SJCRH30 (cell line): ENCODE measurements around the gene ATP9B. TPM values are rescaled to one million over a fixed set of nuclear protein-coding genes. Genes with fewer than 3 reads are reported as not detected.
"Not testable (repeated sequence)": the region's sequence is repeated elsewhere in the genome, so short reads cannot be mapped to it uniquely, and the experiment has no call there.

Experiments used
- DNase-seq, 2 experiments: peaks; one replicate each; pipeline ENCODE4 v3.0.0-alpha.2; 2015 to 2020
- H3K27ac ChIP-seq: fragments of 250-450 bp; sonication (Bioruptor Pico); 2 replicates; pipeline ENCODE4 v1.5.1; 2020; ENCODE audit warnings: mild to moderate bottlenecking, moderate library complexity
- H3K27me3 ChIP-seq: fragments of 250-450 bp; sonication (Bioruptor Pico); 2 replicates; pipeline ENCODE4 v1.5.1; 2020; ENCODE audit warnings: mild to moderate bottlenecking, moderate library complexity
- H3K36me3 ChIP-seq: fragments of 250-450 bp; sonication (Bioruptor Pico); 2 replicates; pipeline ENCODE4 v1.5.1; 2020; ENCODE audit warnings: mild to moderate bottlenecking, moderate library complexity
- H3K4me1 ChIP-seq: fragments of 250-450 bp; sonication (Bioruptor Pico); 2 replicates; pipeline ENCODE4 v1.5.1; 2020; ENCODE audit warnings: mild to moderate bottlenecking, moderate library complexity
- H3K4me3 ChIP-seq: fragments of 250-450 bp; sonication (Bioruptor Pico); 2 replicates; pipeline ENCODE4 v1.5.1; 2020; ENCODE audit warnings: mild to moderate bottlenecking, moderate library complexity
- H3K9me3 ChIP-seq: fragments of 250-450 bp; sonication (Bioruptor Pico); replicated peaks from 2 replicates; pipeline ENCODE4 v1.5.1; 2020; ENCODE audit warnings: mild to moderate bottlenecking, moderate library complexity
- total RNA-seq: library from RNA; depleted of rRNA; stranded (reverse); fragments of >200 nt; shearing (Covaris generic); gene quantifications from 2 replicates; pipeline ENCODE4 v1.2.3, GENCODE V29; 2014

The ATP9B gene
- total RNA-seq, 1 experiment from 2014 or later = 10.0 TPM

DNA sequence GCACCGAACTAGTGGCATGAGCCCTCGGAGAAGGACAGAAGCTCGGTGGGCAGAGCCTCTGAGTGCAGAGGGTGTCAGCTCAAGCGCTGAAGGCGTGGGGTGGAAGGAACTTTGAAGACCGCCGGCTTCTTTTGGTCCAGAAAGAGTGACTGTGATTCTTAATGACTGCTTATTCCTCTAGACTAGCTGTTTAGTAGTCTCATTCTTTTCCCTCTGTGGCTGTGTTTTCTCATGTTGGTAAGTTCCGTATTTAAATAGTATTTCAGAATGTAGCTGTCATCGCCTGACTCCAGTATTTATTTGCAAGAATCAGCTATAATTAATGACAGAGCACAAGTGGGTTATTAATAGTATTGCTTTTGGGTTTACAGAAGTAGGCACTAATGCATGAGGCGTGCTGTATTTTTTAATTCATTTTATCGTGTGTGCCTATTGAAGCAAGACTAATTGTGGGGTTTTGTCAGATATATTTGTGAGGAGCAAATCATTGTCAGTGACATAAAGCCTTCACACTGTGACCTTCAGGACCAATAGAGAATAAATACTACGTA is 245.7 kb downstream of the ATP9B start:
- Histone ChIP-seq H3K4me1 (no peaks in the 10 kb centered on the region), H3K9me3 (no peaks in the 10 kb centered on the region), H3K36me3 (no peaks in the 10 kb centered on the region), H3K27me3 (no peaks in the 10 kb centered on the region), H3K27ac (no peak overlapping the region), H3K4me3 (no peak overlapping the region)
- DNase-seq = no peak

DNA sequence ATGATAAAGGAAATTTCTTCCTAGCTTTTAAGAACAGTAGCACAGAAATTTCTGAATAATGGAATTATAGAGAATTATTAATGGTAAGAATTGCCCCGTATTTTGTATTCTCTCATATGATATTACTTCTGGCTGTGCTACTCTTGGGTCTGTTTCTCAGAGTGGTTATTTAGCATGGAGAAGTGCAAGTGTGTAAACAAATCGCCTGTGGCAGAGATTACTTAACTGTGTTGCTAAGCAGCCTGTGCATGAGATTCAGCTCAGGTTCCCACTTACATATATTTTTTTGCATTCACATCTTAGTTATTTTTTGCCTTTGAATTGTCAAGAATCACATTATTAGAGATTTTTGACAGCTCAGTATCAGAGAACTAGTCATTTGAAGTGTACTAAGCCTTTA is 246.4 kb downstream of the ATP9B start:
- Histone ChIP-seq H3K36me3 (no peaks in the 10 kb centered on the region), H3K4me3 (no peak overlapping the region), H3K9me3 (no peaks in the 10 kb centered on the region), H3K27ac (no peak overlapping the region), H3K27me3 (no peaks in the 10 kb centered on the region), H3K4me1 (no peaks in the 10 kb centered on the region)
- no peak for DNase-seq

DNA sequence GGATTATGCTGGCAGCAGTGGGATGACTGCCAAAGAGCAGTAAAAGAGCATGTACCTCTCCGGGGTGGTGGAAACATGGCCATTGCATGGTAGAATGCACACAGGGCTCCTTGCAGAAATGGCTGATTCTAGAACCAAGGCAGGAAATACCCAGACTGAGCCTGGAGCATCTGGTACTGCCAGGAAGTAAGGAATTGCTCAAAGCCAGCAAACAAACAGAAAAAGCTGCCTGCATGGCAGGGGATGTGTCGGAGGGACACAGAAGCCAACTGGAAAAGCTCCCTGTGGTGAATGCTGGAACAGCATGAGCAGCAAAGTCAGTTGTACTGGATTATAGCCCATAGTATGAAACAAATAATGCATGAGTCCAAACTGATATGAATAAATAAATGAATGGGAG is 248.5 kb downstream of the ATP9B start:
- H3K4me1 ChIP-seq = no peaks in the 10 kb centered on the region
- no peak overlapping the region for H3K27ac ChIP-seq
- H3K4me3 ChIP-seq = no peak overlapping the region
- DNase-seq = no peak
- H3K27me3 ChIP-seq = no peaks in the 10 kb centered on the region
- no peaks in the 10 kb centered on the region for H3K36me3 ChIP-seq
- H3K9me3 ChIP-seq = no peaks in the 10 kb centered on the region

DNA sequence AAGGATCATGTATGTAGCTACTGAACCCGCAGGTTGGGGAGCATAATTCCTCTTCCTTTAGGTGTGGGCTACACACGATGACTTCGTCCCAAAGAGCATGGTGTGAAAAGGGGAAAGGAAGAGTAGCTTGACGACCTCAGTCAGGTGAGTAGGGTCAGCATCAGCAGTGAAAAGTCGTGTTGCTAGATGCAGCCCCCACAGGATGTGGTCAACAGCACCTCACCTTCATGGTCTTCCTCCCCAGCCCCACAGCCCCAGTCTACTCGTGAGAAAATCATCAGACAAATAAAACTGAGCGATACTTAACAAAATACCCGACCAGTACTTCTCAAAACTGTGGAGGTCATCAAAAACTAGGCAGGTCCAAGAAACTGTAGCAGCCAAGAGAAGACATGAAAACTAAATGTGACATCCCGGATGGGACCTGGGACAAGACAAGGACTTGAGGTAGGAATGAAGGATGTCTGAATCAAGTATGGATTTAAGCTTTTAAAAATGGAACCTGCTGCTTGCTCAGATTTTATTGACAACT is 249.0 kb downstream of the ATP9B start:
- no peak for DNase-seq
- H3K9me3 ChIP-seq = no peaks in the 10 kb centered on the region
- H3K36me3 ChIP-seq = no peaks in the 10 kb centered on the region
- no peak overlapping the region for H3K27ac ChIP-seq
- H3K27me3 ChIP-seq = no peaks in the 10 kb centered on the region
- no peaks in the 10 kb centered on the region for H3K4me1 ChIP-seq
- H3K4me3 ChIP-seq = no peak overlapping the region

DNA sequence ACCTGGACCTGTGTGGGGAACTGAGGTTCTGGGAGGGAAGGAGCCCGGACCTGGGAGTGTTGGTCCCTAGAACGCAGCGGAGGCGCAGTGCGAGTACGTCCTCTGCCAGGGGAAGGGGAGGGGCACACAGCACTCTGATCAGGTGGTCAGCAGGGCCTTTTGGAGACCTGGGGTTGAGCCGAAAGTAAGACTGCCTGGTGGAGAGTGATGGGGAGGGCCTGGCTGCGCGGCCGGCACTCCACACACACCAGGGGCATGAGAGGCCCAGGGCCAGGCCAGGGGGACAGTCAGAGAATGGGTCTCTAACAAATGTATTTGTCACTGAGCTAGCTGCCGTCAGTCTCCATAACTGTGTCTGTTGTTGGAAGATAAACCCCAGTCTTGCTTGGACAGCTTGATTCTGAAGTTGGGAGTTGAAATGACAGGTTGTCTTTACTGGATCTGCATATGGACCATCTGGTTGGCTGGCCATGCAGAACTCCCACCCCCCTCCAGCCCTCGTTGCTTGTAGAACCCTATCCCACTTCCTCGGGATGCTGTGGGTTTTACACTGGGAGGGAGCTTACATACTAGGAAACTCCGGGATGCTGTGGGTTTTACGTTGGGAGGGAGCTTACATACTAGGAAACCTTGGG is 251.1 kb downstream of the ATP9B start:
- no peaks in the 10 kb centered on the region for H3K36me3 ChIP-seq
- no peaks in the 10 kb centered on the region for H3K9me3 ChIP-seq
- H3K4me3 ChIP-seq = no peak overlapping the region
- DNase-seq = no peak
- H3K27me3 ChIP-seq = no peaks in the 10 kb centered on the region
- no peaks in the 10 kb centered on the region for H3K4me1 ChIP-seq
- no peak overlapping the region for H3K27ac ChIP-seq

DNA sequence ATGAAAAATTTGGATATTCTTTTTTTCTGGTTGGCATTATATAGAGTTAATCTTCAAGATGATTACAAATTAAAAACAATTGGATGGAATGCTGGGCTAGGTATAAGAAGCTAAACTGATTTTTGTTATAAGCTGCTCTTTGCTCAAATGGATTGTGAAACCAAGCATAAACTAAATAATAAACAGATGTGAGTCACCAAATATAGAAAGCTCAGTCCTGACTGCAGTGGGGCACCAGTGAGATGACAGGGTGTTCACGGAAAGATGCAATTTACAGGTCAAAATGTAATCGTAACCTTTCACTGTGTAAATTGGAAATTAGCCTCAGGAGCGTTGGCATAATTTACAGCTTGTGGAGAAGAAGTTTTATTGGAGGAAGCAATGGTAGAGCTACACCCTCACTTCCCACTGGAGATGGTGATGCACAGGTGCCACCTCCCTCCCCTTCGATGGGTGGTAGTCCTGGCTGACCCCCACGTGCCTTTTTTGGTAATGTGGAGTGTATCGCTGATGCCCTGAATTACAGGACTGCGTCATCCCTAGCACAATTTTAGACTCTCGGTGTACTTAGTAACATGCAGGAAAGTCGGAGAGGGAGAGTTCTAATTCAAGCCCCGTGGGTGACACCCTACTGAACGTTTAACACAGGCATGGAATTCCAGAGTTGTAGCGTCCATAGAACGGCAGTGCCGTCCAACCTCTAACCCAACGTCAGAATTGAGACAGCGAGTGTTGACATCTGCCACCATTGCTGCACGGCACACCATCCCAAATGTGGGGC is 252.6 kb downstream of the ATP9B start:
- H3K27ac ChIP-seq = no peak overlapping the region
- H3K4me1 ChIP-seq = no peaks in the 10 kb centered on the region
- H3K4me3 ChIP-seq = no peak overlapping the region
- H3K27me3 ChIP-seq = no peaks in the 10 kb centered on the region
- H3K9me3 ChIP-seq = no peaks in the 10 kb centered on the region
- H3K36me3 ChIP-seq = no peaks in the 10 kb centered on the region
- no peak for DNase-seq

DNA sequence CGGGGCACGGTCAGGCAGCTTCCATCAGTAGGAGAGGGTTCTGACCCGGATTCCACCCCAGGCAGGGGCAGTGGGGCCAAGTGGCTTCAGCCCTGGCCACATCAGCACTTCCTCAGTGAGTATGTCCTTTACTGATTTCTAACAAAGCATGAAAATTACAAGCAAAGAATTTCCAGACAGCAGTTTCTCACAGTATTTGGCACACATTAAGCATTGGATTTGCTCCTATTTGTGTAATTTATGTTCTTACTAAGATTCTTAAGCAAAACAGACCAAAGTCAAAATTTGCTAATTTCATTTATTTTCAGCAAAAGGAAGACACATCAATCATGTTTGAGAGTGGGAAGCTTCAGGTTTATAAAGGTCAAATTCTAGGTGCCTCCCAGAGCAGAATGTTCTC is 253.2 kb downstream of the ATP9B start:
- no peaks in the 10 kb centered on the region for H3K36me3 ChIP-seq
- no peak for DNase-seq
- no peaks in the 10 kb centered on the region for H3K4me1 ChIP-seq
- H3K27ac ChIP-seq = no peak overlapping the region
- H3K9me3 ChIP-seq = no peaks in the 10 kb centered on the region
- no peaks in the 10 kb centered on the region for H3K27me3 ChIP-seq
- no peak overlapping the region for H3K4me3 ChIP-seq

DNA sequence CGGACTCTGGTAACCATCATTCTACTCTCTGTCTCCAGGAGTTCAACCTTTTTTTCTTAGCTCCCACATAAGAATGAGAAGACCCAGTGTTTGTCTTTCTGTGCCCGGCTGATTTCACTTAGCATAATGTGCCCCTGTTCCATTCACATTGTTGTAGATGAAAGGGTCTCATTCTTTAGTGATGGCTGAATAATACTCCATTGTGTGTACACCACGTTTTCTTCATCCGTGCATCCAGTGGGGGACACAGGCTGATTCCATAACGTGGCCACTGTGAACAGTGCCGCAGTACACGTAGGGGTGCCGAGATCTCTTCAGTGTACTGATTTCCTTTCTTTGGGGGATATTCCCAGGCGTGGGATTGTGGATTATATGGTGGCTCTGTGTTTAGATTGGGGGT is 254.3 kb downstream of the ATP9B start:
- H3K9me3 ChIP-seq = no peaks in the 10 kb centered on the region
- no peaks in the 10 kb centered on the region for H3K36me3 ChIP-seq
- no peak overlapping the region for H3K4me3 ChIP-seq
- no peak for DNase-seq
- no peak overlapping the region for H3K27ac ChIP-seq
- no peaks in the 10 kb centered on the region for H3K27me3 ChIP-seq
- no peaks in the 10 kb centered on the region for H3K4me1 ChIP-seq

DNA sequence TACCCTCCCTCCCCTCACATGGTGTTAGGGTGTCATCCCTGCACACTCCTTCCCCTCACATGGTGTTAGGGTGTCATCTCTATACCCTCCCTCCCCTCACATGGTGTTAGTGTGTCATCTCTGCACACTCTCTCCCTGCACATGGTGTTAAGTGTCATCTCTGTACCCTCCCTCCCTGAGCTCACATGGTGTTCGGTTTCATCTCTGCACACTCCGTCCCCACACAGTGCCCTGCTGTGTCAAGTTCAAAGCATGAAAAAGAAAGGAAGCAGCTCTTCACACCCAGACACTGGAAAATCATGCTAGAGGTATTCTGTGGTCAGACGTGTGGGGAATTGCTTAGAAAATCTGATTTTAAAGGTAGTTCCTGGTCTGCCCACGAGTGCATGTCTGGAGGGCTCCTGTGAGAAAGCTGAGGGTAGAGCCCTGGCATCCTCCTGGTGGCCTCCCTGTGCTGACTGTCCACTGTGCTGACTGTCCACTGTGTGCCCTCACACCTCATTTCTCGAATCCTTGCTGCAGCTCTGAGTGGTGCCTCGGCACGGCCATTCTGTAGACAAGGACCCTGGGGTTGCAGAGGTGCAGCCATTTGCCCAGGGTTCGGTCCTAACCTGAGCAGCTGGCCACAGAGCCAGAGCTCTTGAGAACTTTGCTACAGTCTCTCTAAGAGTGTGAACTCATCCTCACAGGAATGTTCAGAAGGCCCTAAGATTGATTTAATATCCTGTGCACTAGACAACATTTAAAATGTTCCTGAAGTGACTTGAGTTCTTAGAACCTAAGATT is 257.4 kb downstream of the ATP9B start:
- H3K27ac ChIP-seq = no peak overlapping the region

DNA sequence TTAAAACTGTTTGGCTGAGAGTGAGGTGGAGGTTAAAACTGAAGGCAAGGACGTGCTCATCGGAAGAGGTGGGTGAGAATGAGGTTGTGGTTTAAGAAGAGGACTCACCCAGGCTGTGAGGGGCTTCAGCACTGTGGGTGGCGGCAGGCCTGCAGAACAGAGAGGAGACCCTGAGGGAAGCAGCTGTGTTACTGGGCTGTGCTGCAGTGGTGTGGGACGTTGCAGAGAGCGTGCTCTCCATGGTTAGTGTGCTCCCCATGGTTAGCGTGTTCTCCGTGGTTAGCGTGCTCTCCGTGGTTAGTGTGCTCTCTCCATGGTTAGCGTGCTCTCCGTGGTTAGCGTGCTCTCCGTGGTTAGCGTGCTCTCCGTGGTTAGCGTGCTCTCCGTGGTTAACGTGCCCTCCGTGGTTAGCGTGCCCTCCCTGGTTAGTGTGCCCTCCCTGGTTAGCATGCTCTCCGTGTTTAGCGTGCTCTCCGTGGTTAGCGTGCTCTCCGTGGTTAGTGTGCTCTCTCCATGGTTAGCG is 258.1 kb downstream of the ATP9B start:
- DNase-seq = no peak
- no peak overlapping the region for H3K4me3 ChIP-seq
- no peaks in the 10 kb centered on the region for H3K27me3 ChIP-seq
- no peaks in the 10 kb centered on the region for H3K4me1 ChIP-seq
- no peaks in the 10 kb centered on the region for H3K9me3 ChIP-seq
- H3K36me3 ChIP-seq = no peaks in the 10 kb centered on the region
- no peak overlapping the region for H3K27ac ChIP-seq

More for the DNA sequence above, 257.4 kb downstream of the ATP9B start:
- no peaks in the 10 kb centered on the region for H3K36me3 ChIP-seq
- no peak for DNase-seq
- H3K9me3 ChIP-seq = no peaks in the 10 kb centered on the region
- H3K27me3 ChIP-seq = no peaks in the 10 kb centered on the region
- H3K4me3 ChIP-seq = no peak overlapping the region
- H3K4me1 ChIP-seq = no peaks in the 10 kb centered on the region

DNA sequence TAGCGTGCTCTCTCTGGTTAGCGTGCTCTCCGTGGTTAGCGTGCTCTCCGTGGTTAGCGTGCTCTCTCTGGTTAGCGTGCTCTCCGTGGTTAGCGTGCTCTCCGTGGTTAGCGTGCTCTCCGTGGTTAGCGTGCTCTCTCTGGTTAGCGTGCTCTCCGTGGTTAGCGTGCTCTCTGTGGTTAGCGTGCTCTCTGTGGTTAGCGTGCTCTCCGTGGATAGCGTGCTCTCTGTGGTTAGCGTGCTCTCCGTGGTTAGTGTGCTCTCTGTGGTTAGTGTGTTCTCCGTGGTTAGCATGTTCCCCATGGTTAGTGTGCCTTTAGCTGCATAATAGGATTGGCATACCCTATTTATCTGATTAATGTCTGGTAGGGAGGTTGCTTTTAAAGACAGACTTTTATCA is 258.7 kb downstream of the ATP9B start:
- H3K4me1 ChIP-seq, H3K9me3 ChIP-seq, H3K4me3 ChIP-seq, H3K27ac ChIP-seq, DNase-seq, H3K36me3 ChIP-seq, H3K27me3 ChIP-seq: not testable (repeated sequence)

DNA sequence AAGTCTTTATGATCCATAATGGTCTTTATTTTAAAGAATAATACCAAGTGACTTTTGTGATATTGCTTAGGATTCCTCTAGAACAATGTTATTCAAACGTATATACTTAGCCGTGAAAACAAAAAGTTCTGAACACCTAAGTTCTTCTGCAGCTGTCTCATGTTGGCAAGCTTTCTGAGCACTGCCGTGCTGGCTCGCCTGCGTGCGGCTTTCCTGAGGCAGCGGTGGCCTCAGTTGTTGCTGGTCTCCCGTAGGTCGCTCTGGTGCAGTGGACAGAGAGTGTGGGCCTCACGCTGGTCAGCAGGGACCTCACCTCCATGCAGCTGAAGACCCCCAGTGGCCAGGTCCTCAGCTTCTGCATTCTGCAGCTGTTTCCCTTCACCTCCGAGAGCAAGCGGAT is 259.7 kb downstream of the ATP9B start:
- DNase-seq = no peak
- Histone ChIP-seq H3K9me3 (no peaks in the 10 kb centered on the region), H3K27ac (no peak overlapping the region), H3K27me3 (no peaks in the 10 kb centered on the region), H3K4me3 (no peak overlapping the region), H3K36me3 (no peaks in the 10 kb centered on the region), H3K4me1 (no peaks in the 10 kb centered on the region)

DNA sequence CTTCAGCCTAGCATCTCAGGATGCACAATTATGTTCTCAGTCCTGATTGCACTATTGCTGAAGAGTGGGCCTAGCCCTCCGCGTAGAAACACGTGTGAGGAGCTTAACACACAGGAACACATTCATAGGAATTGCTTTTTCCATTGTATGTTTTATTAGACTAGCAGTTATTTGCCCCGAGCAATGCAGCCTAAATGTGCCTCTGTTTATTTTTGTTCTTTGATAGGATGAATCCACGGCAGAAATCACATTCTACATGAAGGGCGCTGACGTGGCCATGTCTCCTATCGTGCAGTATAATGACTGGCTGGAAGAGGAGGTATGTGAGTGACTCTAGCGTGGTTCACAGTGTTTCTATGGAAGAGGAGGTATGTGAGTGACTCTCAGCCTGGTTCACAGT is 260.6 kb downstream of the ATP9B start:
- Histone ChIP-seq H3K9me3 (no peaks in the 10 kb centered on the region), H3K4me3 (no peak overlapping the region), H3K27me3 (no peaks in the 10 kb centered on the region), H3K4me1 (no peaks in the 10 kb centered on the region), H3K27ac (no peak overlapping the region), H3K36me3 (no peaks in the 10 kb centered on the region)
- no peak for DNase-seq

DNA sequence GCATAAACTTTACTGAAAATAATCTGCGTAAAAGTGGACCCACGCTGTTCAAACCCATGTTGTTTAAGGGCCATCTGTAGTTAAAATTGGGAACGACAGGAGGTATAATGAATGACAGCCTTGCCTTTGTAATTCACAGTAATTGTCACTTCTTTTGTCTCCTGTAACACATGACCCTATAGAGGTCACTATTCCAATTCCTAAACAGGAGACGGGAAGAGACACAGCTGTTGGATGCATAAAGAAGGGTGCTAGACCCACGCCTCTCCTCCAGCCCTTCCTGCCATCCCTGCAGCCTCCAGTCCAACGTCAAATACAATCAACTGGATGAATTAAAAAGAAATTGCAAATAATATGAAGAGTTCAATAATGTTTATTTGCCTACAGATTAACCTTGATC is 263.5 kb downstream of the ATP9B start:
- no peaks in the 10 kb centered on the region for H3K27me3 ChIP-seq

DNA sequence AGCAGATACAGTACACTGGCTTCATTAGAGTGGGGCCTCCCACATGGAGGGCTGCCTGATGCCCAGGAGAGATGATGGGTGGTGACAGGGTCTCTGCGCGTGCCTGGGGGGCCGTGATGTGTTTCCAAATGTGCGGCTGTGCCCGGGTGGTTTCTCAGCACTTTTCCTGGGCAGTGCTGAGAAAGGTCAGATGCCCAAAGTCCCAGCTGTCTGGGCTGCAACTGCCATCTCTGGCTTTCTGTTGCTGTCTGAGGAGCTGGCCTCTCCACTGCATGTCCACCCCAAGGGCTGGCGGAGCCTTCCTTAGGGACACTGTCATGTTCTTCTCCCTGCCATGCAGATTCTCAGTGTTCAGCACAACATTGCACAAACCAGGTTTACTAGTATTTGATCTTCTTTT is 263.9 kb downstream of the ATP9B start:
- no peak overlapping the region for H3K27ac ChIP-seq
- H3K27me3 ChIP-seq = no peaks in the 10 kb centered on the region
- DNase-seq = no peak
- H3K9me3 ChIP-seq = no peaks in the 10 kb centered on the region
- no peaks in the 10 kb centered on the region for H3K4me1 ChIP-seq
- no peaks in the 10 kb centered on the region for H3K36me3 ChIP-seq
- no peak overlapping the region for H3K4me3 ChIP-seq

More for the DNA sequence above, 263.5 kb downstream of the ATP9B start:
- no peaks in the 10 kb centered on the region for H3K4me1 ChIP-seq
- H3K4me3 ChIP-seq = no peak overlapping the region
- H3K9me3 ChIP-seq = no peaks in the 10 kb centered on the region
- DNase-seq = no peak
- no peak overlapping the region for H3K27ac ChIP-seq
- H3K36me3 ChIP-seq = no peaks in the 10 kb centered on the region
